Muscle layer of colon (tissue), 2 donors: ENCODE measurements around the gene TNNT1.

Experiments used
- H3K27ac ChIP-seq: one replicate; pipeline ENCODE4 v1.7.0; 2013; ENCODE audit warnings: low read depth, mild to moderate bottlenecking, low read length, moderate library complexity
- H3K27me3 ChIP-seq, 2 donors: one replicate each; pipeline ENCODE4 v1.7.0; 2013; ENCODE audit warnings: low read length in 2 of 2, mild to moderate bottlenecking in 2 of 2; ENCODE audit not compliant: insufficient read depth in 2 of 2, control insufficient read depth in 1 of 2
- H3K36me3 ChIP-seq: one replicate; pipeline ENCODE4 v1.7.0; 2013; ENCODE audit warnings: mild to moderate bottlenecking, low read length; ENCODE audit not compliant: insufficient read depth
- H3K4me1 ChIP-seq: one replicate; pipeline ENCODE4 v1.7.0; 2013; ENCODE audit warnings: mild to moderate bottlenecking, low read length; ENCODE audit not compliant: insufficient read depth
- H3K4me3 ChIP-seq, 2 donors: one replicate each; pipeline ENCODE4 v1.7.0; 2013; ENCODE audit warnings: low read length in 2 of 2, low read depth in 1 of 2, mild to moderate bottlenecking in 1 of 2, moderate library complexity in 1 of 2
- H3K9ac ChIP-seq: one replicate; pipeline ENCODE4 v1.7.0; 2013; ENCODE audit warnings: low read length
- H3K9me3 ChIP-seq: one replicate; pipeline ENCODE4 v1.7.0; 2013; ENCODE audit warnings: mild to moderate bottlenecking, low read length
- donor health status: abdominal sarcoma.
- donor health status: Adenocarcinoma of cecum.

TNNT1 gene

DNA sequence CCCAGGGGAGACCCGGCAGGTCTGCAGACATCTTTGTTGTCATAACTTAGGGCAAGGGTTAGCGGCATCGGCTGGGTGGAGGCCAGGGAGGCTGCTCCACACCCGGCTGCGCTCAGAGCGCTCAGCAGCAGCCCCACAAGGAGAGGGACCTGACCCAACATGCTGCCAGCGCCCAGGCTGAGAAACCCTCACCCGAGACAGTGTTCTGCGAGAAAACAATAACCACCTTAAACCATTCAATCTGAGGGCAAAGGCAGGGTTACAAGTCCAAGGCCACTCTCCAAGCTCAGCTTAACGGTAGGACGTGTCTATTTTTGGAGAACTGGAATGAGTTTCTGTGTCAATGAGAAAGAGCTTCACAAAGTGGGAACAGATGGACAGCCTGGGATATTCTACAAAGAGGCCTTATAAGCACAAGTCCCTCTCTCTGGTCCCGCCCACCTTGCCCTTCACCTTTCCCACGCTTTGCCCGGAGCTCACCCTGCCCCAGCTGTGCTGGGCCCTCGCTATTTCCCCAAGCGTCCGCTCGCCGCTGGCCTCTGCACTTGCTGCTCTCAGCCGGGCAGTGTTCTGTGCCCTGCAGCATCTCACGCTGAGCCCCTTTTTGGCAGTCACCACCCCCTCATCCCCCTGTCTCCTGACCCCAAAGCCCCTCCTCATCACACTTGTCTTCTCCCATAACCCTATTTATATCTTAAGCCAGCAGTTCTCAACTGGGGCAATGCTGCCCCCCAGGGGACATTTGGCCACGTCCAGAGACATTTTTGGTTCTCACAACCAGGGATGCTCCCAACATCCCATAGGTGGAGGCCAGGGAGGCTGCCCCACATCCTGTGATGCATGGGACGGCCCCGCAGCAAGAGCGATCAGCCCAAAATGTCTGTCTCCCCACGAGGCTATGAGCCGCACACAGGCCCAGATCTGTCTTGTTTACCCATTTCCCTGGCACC is 49.2 kb downstream of the TNNT1 start:
- Histone ChIP-seq H3K36me3 (peaks cover 70% of the 10 kb centered on the region), H3K9ac (no peak overlapping the region), H3K9me3 (no peaks in the 10 kb centered on the region), H3K27ac (no peak overlapping the region), H3K27me3 (no peaks in the 10 kb centered on the region), H3K4me3 (no peak overlapping the region), H3K4me1 (no peaks in the 10 kb centered on the region)

DNA sequence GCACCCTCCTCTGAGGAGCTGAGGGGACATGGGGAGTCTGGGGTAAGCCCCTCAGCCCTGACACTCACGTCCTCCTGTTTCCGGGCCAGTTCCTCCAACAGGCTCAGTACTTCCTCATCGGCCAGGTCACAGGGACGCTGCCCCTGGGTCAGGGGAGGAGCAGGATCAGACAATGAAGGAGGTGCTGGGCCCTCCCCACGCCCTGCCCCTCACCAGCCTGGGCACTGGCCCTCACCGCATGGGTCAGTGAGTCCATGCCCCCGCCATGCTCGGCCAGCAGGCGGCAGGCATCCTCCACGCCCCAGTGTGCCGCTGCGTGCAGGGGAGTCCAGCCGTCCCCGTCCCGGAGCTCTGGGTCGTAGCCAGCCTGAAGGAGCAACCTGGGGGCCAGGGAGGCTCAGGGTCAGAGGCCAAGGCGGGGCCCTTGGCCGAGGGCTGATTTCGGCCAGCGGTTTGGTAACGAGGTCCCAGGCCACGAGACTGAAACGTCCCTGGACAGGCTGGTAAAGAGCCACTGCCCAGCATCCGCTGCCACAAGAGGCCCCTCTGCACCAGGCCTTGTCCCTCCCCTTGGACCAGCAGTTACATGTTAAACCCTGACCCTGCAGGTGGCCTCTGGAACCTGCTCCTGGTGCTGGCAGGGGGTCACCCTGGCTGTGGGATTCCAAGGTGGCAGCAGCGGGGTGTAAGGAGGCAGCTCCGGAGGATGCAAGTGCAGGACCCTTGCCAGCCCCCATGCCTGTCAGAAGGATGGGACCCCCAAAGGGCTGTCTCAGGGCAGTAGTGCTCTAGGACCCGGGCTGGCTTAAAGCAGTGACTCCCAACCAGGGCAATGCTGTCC is 50.1 kb downstream of the TNNT1 start:
- Histone ChIP-seq H3K27me3 (no peaks in the 10 kb centered on the region), H3K36me3 (peaks cover 78% of the 10 kb centered on the region), H3K4me1 (no peaks in the 10 kb centered on the region), H3K9me3 (no peaks in the 10 kb centered on the region), H3K9ac (no peak overlapping the region), H3K27ac (no peak overlapping the region), H3K4me3 (no peak overlapping the region)

DNA sequence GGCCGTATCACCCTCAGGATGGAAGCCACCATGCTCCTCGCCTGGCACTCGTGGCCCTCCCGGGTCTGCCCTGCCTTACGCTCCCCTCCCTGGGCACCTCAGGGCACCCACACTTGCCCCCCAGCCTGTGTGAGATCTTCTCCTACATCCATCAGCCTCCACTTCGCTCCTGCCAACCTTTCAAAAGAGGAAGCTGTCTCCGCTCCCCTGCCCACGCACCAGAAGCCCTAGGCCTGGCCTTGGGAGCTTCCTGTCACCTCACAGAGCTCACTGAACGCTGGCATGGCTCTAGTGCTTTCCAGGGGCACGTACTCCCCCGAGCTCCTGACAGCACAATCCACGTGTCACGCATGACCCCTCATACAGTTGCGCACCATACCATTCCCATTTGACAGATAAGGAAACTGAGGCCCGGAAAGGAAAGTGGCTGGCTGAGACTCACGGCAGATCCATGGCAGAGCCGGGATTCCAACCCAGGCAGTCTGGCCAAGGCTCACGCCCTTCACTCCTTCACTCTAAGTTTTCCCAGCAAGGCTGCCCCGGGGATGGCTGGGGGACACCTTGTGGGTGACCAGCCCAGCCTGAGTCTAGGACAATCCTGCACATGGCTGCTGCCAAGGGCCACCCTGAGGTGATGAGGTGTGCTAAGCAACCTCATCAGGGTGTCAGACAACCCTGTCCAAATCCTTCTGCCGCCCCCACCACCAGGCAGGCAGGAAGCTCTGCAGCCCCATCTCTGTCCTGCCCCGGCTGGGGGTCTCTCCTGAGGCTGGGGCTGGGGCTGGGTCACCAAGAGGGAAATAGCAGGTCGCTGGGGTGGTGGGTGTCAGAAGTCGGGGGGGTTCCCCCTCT is 50.9 kb downstream of the TNNT1 start:
- no peak overlapping the region for H3K27ac ChIP-seq
- peaks cover 71% of the 10 kb centered on the region for H3K36me3 ChIP-seq

DNA sequence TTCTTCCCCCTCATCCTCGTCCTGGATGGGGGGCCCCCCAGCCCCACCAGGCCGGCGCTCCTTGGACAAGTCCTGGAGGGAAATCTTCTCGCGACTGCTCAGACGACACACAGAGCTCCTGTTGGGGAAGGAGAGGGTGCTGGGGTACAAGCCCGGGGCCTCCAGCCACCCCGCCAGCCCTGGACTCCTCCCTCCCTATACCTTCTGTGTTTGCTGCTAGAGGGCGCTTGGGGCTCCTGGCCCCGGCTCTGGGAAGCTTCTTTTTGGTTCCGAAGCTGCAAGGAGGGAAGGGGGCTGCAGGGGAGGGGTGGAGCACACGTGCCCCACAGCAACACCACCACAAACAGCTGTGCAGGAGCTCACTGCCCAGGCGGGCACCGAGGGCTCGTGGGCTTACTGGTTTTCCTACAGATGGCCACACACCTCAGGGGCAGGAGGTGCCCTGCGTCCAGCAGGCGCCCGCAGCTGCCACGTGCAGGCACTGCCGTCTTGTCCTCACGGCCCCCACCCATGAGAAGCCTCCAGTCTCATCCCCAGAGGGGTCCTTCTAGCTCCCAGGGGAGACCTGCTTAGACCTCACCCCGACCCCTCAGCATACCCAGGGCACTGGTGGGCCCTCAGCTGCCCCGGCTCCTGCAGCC is 52.8 kb downstream of the TNNT1 start:
- no peak overlapping the region for H3K4me3 ChIP-seq
- H3K9me3 ChIP-seq = no peaks in the 10 kb centered on the region
- H3K4me1 ChIP-seq = no peaks in the 10 kb centered on the region
- peaks cover 70% of the 10 kb centered on the region for H3K36me3 ChIP-seq
- H3K27me3 ChIP-seq = no peaks in the 10 kb centered on the region
- no peak overlapping the region for H3K9ac ChIP-seq
- H3K27ac ChIP-seq = no peak overlapping the region

More for the DNA sequence above, 50.9 kb downstream of the TNNT1 start:
- H3K9me3 ChIP-seq = no peaks in the 10 kb centered on the region
- H3K4me3 ChIP-seq = no peak overlapping the region
- H3K9ac ChIP-seq = no peak overlapping the region
- H3K27me3 ChIP-seq = no peaks in the 10 kb centered on the region
- H3K4me1 ChIP-seq = no peaks in the 10 kb centered on the region

DNA sequence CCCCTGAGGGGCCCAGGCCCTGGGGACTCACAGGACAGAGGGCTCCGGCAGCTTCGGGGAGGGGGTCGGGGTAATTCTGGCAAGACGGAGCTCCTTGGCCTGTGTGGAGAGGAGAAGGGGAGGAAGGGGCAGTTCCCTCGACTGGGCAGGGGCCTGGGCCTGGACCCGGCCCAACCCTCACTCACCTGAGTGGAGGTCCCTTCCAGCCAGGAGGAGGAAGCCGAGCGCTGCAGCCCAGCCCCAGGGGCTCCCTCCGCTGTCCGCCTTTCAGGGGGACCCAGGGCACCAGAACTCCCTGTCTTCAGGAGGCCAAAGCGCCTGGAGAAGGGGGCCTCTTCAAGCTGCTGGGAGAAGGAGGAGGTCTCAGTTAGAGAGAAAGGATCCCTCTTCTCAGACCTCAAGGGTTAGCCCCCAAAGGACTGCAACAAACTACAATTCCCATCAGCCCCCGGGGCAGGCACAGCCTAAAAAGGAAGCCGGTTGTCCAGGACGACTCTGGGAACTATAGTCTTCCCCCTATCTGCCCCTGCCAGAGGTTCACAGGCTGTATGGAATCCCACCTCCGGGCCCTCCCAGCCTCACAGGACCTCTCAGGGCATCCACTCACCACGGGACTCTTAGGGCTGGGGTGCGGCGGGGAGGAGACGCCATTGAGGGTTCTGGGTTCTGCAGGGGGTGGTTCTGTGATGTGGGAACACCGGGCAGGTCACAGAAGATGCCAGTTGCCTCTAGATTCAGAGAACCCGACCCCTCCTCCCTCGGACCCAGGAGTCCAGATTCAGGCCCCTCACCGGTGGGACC is 53.5 kb downstream of the TNNT1 start:
- H3K4me1 ChIP-seq = no peaks in the 10 kb centered on the region
- no peak overlapping the region for H3K4me3 ChIP-seq
- peaks cover 73% of the 10 kb centered on the region for H3K36me3 ChIP-seq
- H3K27ac ChIP-seq = no peak overlapping the region
- no peaks in the 10 kb centered on the region for H3K27me3 ChIP-seq
- H3K9me3 ChIP-seq = no peaks in the 10 kb centered on the region
- no peak overlapping the region for H3K9ac ChIP-seq

DNA sequence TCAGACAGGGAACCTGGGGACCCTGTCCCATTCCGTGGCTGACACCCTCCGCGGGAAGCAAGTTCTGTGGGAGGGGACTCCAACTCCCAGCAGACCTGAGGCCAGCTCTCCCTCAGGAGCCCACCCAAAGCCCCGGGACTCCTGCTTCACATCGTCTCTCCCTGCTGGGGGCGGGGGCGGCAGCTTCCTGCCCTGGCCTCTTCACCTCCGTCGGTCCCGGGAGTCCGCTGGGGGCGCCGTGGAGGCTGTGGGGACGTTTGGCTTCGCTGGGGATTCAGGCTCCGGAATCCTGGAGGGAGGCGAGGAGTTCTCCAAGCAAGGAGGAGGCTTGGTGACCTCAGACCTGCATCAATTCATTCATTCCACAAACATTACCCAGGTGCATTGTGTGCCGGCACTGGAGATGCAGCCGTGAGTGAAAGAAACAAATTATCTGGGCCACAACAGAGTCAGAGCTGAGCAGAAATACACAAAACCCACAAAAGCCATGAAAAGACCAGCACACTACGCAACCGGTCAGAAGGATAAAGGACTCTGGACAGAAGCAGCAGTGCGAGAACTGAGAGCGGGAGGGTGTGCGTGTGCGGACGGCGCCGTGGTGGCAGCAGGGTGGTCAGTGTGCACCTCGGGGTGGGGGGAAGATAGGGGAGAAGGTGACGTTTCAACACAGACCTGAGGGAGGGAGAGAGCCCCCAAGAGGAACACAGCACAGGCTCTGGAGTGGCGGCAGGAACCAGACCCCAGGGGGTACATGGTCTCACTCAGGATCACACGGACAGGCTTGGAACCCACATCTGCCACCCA is 54.3 kb downstream of the TNNT1 start:
- Histone ChIP-seq H3K36me3 (peaks cover 71% of the 10 kb centered on the region), H3K4me3 (no peak overlapping the region), H3K27ac (no peak overlapping the region), H3K4me1 (no peaks in the 10 kb centered on the region), H3K27me3 (no peaks in the 10 kb centered on the region), H3K9me3 (no peaks in the 10 kb centered on the region), H3K9ac (no peak overlapping the region)

DNA sequence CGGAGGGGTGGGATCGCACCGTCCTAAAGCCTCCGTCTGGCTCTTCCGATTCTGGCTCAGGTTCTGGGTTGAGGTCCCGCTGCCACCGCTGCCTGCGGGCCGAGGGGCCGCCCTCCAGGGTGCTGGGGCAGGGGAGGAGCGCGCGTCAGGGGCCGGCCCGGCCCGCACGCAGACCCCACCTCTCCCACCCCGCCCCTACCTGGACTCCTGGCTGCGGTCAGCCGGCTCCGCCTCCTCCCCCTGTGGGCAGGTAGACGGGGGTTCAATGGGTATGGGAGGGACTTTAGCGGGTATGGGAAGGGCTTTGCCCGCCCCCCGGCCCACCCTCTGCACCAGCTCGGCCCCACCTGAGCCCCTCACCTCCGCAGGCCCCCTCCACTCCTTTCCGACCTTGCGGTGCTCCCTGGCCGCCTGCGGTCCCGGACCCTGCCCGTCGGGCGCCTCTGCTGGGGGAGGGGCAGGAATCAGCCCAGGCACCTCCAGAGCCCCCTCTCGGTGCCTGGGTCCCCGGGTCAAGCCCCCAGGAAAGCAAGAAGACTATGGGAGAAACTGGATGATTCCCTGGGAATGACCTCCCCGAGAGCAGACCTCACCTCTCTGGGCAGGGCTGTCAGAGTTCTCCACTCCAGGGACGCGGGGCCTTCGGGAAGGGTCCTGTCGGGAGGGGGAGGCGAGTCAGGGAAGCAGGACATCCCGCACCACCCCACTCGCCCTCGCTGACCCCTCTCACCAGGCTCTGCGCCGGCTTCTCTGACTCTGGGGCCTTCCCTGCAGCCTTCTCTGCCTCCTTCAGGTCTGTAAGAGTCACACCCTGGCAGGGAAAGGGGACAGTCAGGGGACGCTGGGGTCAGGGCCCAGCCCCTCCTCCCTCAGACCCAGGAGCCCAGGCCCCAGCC is 56.3 kb downstream of the TNNT1 start:
- Histone ChIP-seq H3K9me3 (no peaks in the 10 kb centered on the region), H3K27ac (no peak overlapping the region), H3K9ac (no peak overlapping the region), H3K4me3 (no peak overlapping the region), H3K36me3 (peaks cover 53% of the 10 kb centered on the region), H3K27me3 (no peaks in the 10 kb centered on the region), H3K4me1 (peaks cover 12% of the 10 kb centered on the region)

DNA sequence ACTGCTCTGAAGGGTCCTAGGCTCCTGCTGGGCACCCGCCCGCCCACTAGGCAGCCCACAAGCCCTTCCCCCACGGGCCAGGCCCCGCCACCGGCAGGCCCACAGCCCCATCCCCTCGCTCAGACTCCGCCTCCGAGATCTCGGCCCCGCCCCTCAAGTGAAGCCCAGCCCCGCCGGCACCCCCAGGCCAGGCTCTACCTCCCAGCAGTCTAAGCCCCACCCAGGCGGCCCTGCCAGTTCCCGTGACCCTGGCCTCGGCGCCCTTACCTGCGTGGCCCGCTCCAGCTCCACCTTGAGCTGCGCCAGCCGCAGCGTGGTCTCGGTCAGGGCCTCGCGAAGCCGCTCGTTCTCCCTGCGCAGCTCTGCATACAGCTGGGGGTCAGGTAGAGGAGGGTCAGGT is 57.1 kb downstream of the TNNT1 start:
- Histone ChIP-seq H3K9ac (no peak overlapping the region), H3K4me1 (peaks cover 19% of the 10 kb centered on the region), H3K4me3 (no peak overlapping the region), H3K27ac (no peak overlapping the region), H3K36me3 (peaks cover 53% of the 10 kb centered on the region), H3K27me3 (peaks cover 0 to 5% of the 10 kb centered on the region in 2 donors), H3K9me3 (no peaks in the 10 kb centered on the region)
